Fibroblast of skin of right biceps (primary cell): ENCODE data around the gene EP400.

Source experiments
- DNase-seq: peaks from one replicate; pipeline ENCODE4 v3.0.0-alpha.2; 2013

Gene EP400

GRCh38 chr12:132052196-132052932, 102.6 kb downstream of the EP400 start:
- no peak for DNase-seq

GRCh38 chr12:132053338-132054330, 103.9 kb downstream of the EP400 start:
- no peak for DNase-seq

GRCh38 chr12:132054983-132055382, 105.2 kb downstream of the EP400 start:
- no peak for DNase-seq

DNA sequence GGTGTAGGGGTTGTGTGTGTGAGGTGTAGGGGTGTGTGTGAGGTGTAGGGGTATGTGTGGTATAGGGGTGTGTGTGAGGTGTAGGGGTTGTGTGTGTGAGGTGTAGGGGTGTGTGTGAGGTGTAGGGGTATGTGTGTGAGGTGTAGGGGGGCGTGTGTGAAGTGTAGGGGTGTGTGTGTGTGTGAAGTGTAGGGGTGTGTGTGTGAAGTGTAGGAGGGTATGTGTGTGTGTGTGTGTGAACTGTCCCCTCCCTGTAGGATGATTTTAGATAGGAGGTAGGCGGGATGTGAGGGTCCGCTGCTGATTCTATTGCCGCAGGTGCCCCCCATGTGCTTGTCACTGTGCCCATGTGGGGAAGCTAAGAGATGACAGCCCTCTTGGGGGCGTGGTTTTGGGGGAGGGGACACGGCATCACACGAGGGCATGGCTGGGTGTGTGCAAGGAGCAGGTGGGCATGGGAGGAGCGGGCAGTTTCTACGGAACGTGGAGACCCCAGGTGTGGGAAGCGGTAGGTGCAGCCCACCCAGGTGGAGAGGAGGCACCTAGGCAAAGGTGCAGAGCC, 105.9 kb downstream of the EP400 start:
- DNase-seq = no peak

- no peak for DNase-seq
Measured at GRCh38 chr12:132056320-132056719, 106.6 kb downstream of the EP400 start.

DNA sequence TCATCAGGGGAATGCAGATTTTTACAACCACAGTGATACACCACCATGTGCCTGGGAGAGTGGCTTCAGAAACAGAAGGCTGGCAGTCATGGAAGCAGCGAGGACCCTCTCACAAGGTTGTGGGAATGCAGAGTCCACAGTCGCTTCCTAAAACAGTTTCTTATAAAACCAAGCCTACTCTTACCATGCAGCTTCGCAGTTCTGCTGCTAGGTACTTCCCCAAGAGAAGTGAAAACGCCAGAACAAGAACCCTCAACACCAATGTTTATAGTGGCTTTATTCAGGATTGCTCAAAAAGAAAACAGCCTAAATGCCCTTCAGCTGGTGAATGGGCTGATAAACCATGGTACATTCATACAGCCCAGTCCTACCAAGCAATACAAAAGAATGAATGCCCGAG, 107.2 kb downstream of the EP400 start:
- DNase-seq = no peak

GRCh38 chr12:132057691-132058090, 107.9 kb downstream of the EP400 start:
- DNase-seq = no peak

DNA sequence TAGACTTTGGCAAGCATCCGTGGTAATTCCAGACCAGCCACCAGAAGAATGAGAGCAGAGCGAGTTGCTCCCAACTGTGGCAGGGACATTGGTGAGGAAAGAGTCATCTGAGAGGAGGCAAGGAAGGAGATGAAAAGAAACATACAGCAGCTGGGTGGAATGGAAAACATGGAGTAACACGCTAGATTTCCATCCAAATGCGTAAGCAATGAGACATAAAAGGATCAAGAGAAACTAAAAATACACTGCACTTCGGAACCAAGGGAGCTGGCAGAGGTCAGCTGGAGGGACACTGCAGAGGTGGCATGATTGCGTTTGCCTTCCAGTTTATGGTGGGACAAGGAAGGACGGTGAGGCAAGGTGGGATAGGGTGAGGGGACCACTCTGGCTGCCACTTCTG, 111.5 kb downstream of the EP400 start:
- no peak for DNase-seq

GRCh38 chr12:132061641-132062430, 112.1 kb downstream of the EP400 start:
- DNase-seq = no peak

GRCh38 chr12:132062481-132062880, 112.7 kb downstream of the EP400 start:
- no peak for DNase-seq

DNA sequence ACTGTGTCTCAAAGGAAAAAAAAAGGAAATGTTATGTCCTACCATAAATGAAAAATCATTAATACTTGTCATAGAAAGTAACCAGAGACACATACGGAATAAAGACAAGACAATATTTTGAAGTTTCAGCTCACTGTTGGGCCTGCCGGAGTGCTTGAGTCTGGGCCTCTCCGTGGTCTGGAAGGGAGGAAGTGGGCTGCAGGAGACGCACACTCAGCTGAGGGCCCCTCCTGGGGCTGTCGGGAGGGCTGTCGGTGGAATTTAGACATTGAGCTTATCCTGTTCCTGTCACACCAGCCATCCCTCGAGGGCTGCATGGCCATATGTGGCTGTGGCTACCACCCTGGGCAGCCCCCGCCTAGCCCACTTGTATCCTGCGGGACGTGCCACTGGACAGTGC, 113.7 kb downstream of the EP400 start:
- DNase-seq = no peak

GRCh38 chr12:132064631-132065030, 114.9 kb downstream of the EP400 start:
- no peak for DNase-seq

DNA sequence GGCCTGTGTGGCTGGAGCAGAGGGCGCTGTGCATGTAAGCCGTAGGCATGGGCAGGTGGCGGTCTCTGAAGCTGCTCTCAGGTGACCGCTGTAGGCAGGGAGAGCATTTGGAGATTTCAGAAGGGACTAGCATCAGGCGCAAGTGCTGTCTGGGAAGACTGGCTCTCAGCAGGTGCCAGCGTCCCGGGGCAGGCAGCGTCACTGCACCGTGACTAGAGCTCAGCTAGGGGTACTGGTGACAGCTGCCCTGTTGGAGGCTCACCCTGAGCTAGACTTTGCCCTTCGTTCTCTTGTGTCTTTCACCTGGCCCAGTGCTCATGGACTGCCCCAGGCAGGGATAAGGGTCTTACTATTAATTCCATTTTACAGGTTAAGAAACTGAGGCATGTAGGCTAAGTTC, 115.5 kb downstream of the EP400 start:
- DNase-seq = no peak

- no peak for DNase-seq
Measured at GRCh38 chr12:132065609-132066344, 116.0 kb downstream of the EP400 start.

DNA sequence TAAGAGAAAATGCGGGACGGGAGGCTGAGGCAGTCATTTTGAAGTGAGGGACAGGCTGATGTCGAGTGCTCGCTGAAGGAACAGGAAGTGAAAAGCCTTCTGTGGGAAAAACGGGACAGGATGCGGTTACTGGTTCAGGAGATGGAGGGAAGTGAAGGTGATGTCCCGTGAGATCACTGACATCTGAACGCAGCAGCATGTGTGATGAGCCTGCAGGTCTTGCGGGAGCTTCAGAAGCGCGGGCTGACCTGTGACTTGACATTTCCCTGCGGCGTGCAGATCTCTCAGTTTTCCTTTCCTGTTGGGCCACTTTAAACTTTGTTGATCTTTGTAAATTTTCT, 116.6 kb downstream of the EP400 start:
- no peak for DNase-seq

DNA sequence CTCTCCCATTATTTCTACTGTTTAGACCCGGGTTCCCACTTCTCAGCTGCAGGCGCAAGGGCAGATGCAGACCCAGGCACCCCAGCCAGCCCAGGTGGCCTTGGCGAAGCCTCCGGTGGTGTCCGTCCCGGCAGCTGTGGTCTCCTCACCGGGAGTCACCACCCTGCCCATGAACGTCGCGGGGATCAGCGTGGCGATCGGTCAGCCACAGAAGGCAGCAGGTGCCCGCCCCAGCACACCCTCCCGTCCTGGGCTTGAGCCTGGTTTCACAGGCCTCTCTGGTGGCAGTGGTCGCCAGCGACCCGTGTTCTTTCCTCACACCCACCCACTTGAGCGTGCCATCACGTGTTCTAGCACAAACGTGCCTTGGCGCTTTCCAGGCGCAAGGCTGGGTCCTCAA, 117.0 kb downstream of the EP400 start:
- no peak for DNase-seq

- DNase-seq = no peak
Measured at GRCh38 chr12:132067182-132067581, 117.4 kb downstream of the EP400 start.

- DNase-seq = no peak
Measured at GRCh38 chr12:132068250-132068649, 118.5 kb downstream of the EP400 start.

GRCh38 chr12:132069336-132069985, 119.7 kb downstream of the EP400 start:
- no peak for DNase-seq

GRCh38 chr12:132070298-132070697, 120.6 kb downstream of the EP400 start:
- no peak for DNase-seq

- DNase-seq = no peak
Measured at GRCh38 chr12:132071040-132071810, 121.5 kb downstream of the EP400 start.
